ENCODE data around the gene PTGFRN. TPM values are rescaled to one million over a fixed set of nuclear protein-coding genes. Genes with fewer than 3 reads are reported as not detected.
A peak's percentile ranks its signal among the peaks of the same experiment; 100 is the strongest.

PTGFRN gene
- total and polyA plus RNA-seq, 9 of the 15 experiments (the other 6 are each of a cell fraction or from before 2014, with no cell fraction given): 17.3 to 33.1 (median 25.7) TPM

- no peak for TF ChIP-seq RBM14 (IDR thresholded peaks at IDR 0.05; ENCODE audit: borderline replicate concordance, insufficient read depth, low read depth, low read length)
- TF ChIP-seq MEIS2 (IDR thresholded peaks at IDR 0.05; ENCODE audit: partially characterized antibody): no peak
- TF ChIP-seq NR4A1 (CRISPR knock-in tag; IDR thresholded peaks at IDR 0.05): no peak
- TF ChIP-seq NR4A1 (tag; IDR thresholded peaks at IDR 0.05): no peak
- 0 out of 2 replicates have a peak, but pooled peaks have one; percentile 31 for TF ChIP-seq ZNF589 (CRISPR knock-in tag; IDR thresholded peaks at IDR 0.05; ENCODE audit: low read depth)
- peak; percentile 51 for TF ChIP-seq ATF3 (IDR thresholded peaks at IDR 0.05)
- TF ChIP-seq ATF3 (CRISPR knock-in tag; conservative IDR thresholded peaks at IDR 0.05): no peak
- TF ChIP-seq ETV5 (CRISPR knock-in tag; IDR thresholded peaks at IDR 0.05; ENCODE audit: low read depth): no peak
- no peak for TF ChIP-seq HMG20B (CRISPR knock-in tag; IDR thresholded peaks at IDR 0.05)
- TF ChIP-seq EGR1 (conservative IDR thresholded peaks at IDR 0.05): peak; percentile 53
- TF ChIP-seq SNAPC5 (CRISPR knock-in tag; IDR thresholded peaks at IDR 0.05): no peak
- no peak for TF ChIP-seq PBX2 (CRISPR knock-in tag; IDR thresholded peaks at IDR 0.05; ENCODE audit: low read depth)
- no peak for TF ChIP-seq PBX2 (tag; conservative IDR thresholded peaks at IDR 0.05; ENCODE audit: low read depth)
- no peak for TF ChIP-seq CUX1 (CRISPR knock-in tag; IDR thresholded peaks at IDR 0.05)
- peak in 1 of 2 experiments; percentile 38; a peak in 1 of 4 replicates for TF ChIP-seq RCOR1 (IDR thresholded peaks at IDR 0.05; ENCODE audit: borderline replicate concordance in 1 of 2, low read depth in 2 of 2, low read length in 2 of 2)
- TF ChIP-seq ETV1 (tag; conservative IDR thresholded peaks at IDR 0.05; ENCODE audit: low read depth): no peak
- TF ChIP-seq ZC3H8 (IDR thresholded peaks at IDR 0.05): no peak
- TF ChIP-seq ZNF584 (CRISPR knock-in tag; IDR thresholded peaks at IDR 0.05; ENCODE audit: low read depth): no peak
- TF ChIP-seq LEF1 (IDR thresholded peaks at IDR 0.05): no peak
- no peak for TF ChIP-seq TCF15 (CRISPR knock-in tag; IDR thresholded peaks at IDR 0.05)
Observed at GRCh38 chr1:116929961-116930592, 20.4 kb downstream of the PTGFRN start (continued).
